WTC11 (cell line): Measurements from ENCODE around the gene TMEM92. TPM values are rescaled to one million over a fixed set of nuclear protein-coding genes. Genes with fewer than 3 reads are reported as not detected.

Source experiments
- ATAC-seq: fragments of 200-7000 bp; cut with Tn5 transposase; 2 replicates; pipeline ENCODE4 v1.10.0; 2021; ENCODE audit warnings: mild to moderate bottlenecking, moderate library complexity
- CTCF ChIA-PET: fragments of 300-600 bp; sonication (Branson Sonifier 250); formaldehyde crosslinking; loops from one replicate; lab custom pipeline; 2021; ENCODE audit warnings: antibody characterized with exemption; lab: Charles Lee
- POLR2A ChIA-PET: fragments of 350-600 bp; sonication (Branson Sonifier 250); formaldehyde crosslinking; loops from one replicate; lab custom pipeline; 2021; ENCODE audit warnings: antibody characterized with exemption; lab: Charles Lee
- DNase-seq: peaks from one replicate; pipeline ENCODE4 v3.0.0; 2021; ENCODE audit warnings: low spot score
- H3K27ac Mint-ChIP-seq: 2 replicates; pipeline ENCODE4 v1.8.0; 2021; ENCODE audit warnings: mixed read lengths
- H3K27me3 Mint-ChIP-seq: 2 replicates; pipeline ENCODE4 v1.8.0; 2021; ENCODE audit warnings: low read depth, mild to moderate bottlenecking, moderate library complexity, mixed read lengths
- H3K36me3 Mint-ChIP-seq: 2 replicates; pipeline ENCODE4 v1.8.0; 2021; ENCODE audit warnings: mixed read lengths
- H3K4me1 Mint-ChIP-seq: 2 replicates; pipeline ENCODE4 v1.8.0; 2022; ENCODE audit warnings: mixed read lengths
- H3K4me3 Mint-ChIP-seq: 2 replicates; pipeline ENCODE4 v1.8.0; 2021; ENCODE audit warnings: mild to moderate bottlenecking, moderate library complexity, mixed read lengths
- H3K9me3 Mint-ChIP-seq: 2 replicates; pipeline ENCODE4 v1.8.0; 2021; ENCODE audit warnings: mixed read lengths
- ATF3 ChIP-seq: sonication (generic); formaldehyde crosslinking; conservative IDR thresholded peaks from 2 replicates; pipeline ENCODE4 v1.8.1; 2022; ENCODE audit warnings: mild to moderate bottlenecking, missing genetic modification reagents
- CTCF ChIP-seq: fragments of 200-600 bp; IDR thresholded peaks from 2 replicates; pipeline ENCODE4 v1.8.0; 2022; ENCODE audit warnings: antibody characterized with exemption
- E2F4 ChIP-seq: sonication (generic); formaldehyde crosslinking; IDR thresholded peaks from 2 replicates; pipeline ENCODE4 v1.8.1; 2022; ENCODE audit warnings: low read depth, mild to moderate bottlenecking, moderate library complexity, missing genetic modification reagents, borderline replicate concordance
- EMX1 ChIP-seq: fragments of 250-450 bp; sonication (Bioruptor Pico); IDR thresholded peaks from 2 replicates; pipeline ENCODE4 v1.8.0; 2021; ENCODE audit warnings: mild to moderate bottlenecking
- FOXP1 ChIP-seq: sonication (generic); formaldehyde crosslinking; IDR thresholded peaks from 2 replicates; pipeline ENCODE4 v1.8.0; 2022; ENCODE audit warnings: missing genetic modification reagents, mild to moderate bottlenecking, moderate library complexity, borderline replicate concordance
- GABPB1 ChIP-seq: sonication (generic); formaldehyde crosslinking; IDR thresholded peaks from 2 replicates; pipeline ENCODE4 v1.8.1; 2023; ENCODE audit warnings: mild to moderate bottlenecking, missing genetic modification reagents
- HMGA2 ChIP-seq: fragments of 250-450 bp; sonication (Bioruptor Pico); IDR thresholded peaks from 2 replicates; pipeline ENCODE4 v1.4.0; 2021; ENCODE audit warnings: mild to moderate bottlenecking, moderate library complexity
- JAZF1 ChIP-seq: fragments of 250-450 bp; sonication (Bioruptor Pico); IDR thresholded peaks from 2 replicates; pipeline ENCODE4 v1.9.0; 2021; ENCODE audit warnings: moderate library complexity, mild to moderate bottlenecking, inconsistent platforms
- MXD4 ChIP-seq: fragments of 250-450 bp; sonication (Bioruptor Pico); IDR thresholded peaks from 2 replicates; pipeline ENCODE4 v1.8.0; 2021; ENCODE audit warnings: mild to moderate bottlenecking, moderate library complexity, borderline replicate concordance
- NFYB ChIP-seq: sonication (generic); formaldehyde crosslinking; conservative IDR thresholded peaks from 2 replicates; pipeline ENCODE4 v1.8.0; 2022; ENCODE audit warnings: low read depth, missing genetic modification reagents
- NR1H2 ChIP-seq: sonication (generic); formaldehyde crosslinking; IDR thresholded peaks from 2 replicates; pipeline ENCODE4 v1.9.0; 2021; ENCODE audit warnings: mild to moderate bottlenecking, moderate library complexity, missing genetic modification reagents
- NR2C2 ChIP-seq: sonication (generic); formaldehyde crosslinking; IDR thresholded peaks from 2 replicates; pipeline ENCODE4 v1.8.0; 2022; ENCODE audit warnings: mild to moderate bottlenecking, missing genetic modification reagents
- TCF7 ChIP-seq: sonication (generic); formaldehyde crosslinking; IDR thresholded peaks from 2 replicates; pipeline ENCODE4 v1.8.0; 2022; ENCODE audit warnings: mild to moderate bottlenecking, low read depth, missing genetic modification reagents, moderate library complexity
- TP53 ChIP-seq: sonication (generic); formaldehyde crosslinking; IDR thresholded peaks from 2 replicates; pipeline ENCODE4 v1.8.1; 2023; ENCODE audit warnings: mild to moderate bottlenecking, missing genetic modification reagents
- ZNF263 ChIP-seq: sonication (generic); formaldehyde crosslinking; IDR thresholded peaks from 2 replicates; pipeline ENCODE4 v1.8.1; 2022; ENCODE audit warnings: low read depth, mild to moderate bottlenecking, moderate library complexity, missing genetic modification reagents
- ZNF425 ChIP-seq: fragments of 250-450 bp; sonication (Bioruptor Pico); conservative IDR thresholded peaks from 2 replicates; pipeline ENCODE4 v1.9.0; 2021; ENCODE audit warnings: mild to moderate bottlenecking
- ZSCAN18 ChIP-seq: fragments of 250-450 bp; sonication (Bioruptor Pico); IDR thresholded peaks from 2 replicates; pipeline ENCODE4 v2.1.2; 2022; ENCODE audit warnings: mild to moderate bottlenecking, moderate library complexity
- total RNA-seq: library from RNA; stranded (reverse); gene quantifications from 3 replicates; pipeline ENCODE4 v1.2.3, GENCODE V29; 2021

TMEM92 gene
- total RNA-seq, 1 experiment from 2014 or later, result 9.8 TPM

- no peak for TF ChIP-seq CTCF
- TF ChIP-seq HMGA2 (CRISPR knock-in tag), result no peak
- TF ChIP-seq TP53, result no peak
- no peak for TF ChIP-seq ZSCAN18
- TF ChIP-seq FOXP1, result no peak
- Mint-ChIP-seq H3K4me1 (peaks cover 20% of the 10 kb centered on the region), H3K36me3 (no peaks in the 10 kb centered on the region), H3K27me3 (no peaks in the 10 kb centered on the region; the same call in 1 of the 2 replicates), H3K4me3 (no peak overlapping the region), H3K9me3 (peaks cover 5% of the 10 kb centered on the region; the same call in 1 of the 2 replicates), H3K27ac (no peak overlapping the region)
- CTCF ChIA-PET, result interaction anchor here (0.8 to 4.1 kb wide), 10 partner anchors 9 to 149 kb away, joined by 3 to 38 read pairs (median 6); partner anchors contain the start of genes COL1A1, LRRC59 and TMEM92
- ATAC-seq, result no peak
- POLR2A ChIA-PET, result interaction anchor here (1.4 kb wide), 1 partner anchor 15 kb away, joined by 4 read pairs; the partner anchor contains the start of gene TMEM92
- no peak for DNase-seq
Observed at GRCh38 chr17:50289278-50289677, 15.0 kb downstream of the TMEM92 start.

GRCh38 chr17:50289991-50290702, 15.9 kb downstream of the TMEM92 start:
- DNase-seq (no peak), ATAC-seq (peak; percentile 26)
- POLR2A ChIA-PET, result interaction anchor here (0.6 to 1.4 kb wide), 2 partner anchors 16 to 33 kb away, joined by 4 to 7 read pairs; partner anchors contain the start of gene TMEM92
- no peaks in the 10 kb centered on the region; the same call in 1 of the 2 replicates for H3K27me3 Mint-ChIP-seq
- CTCF ChIA-PET, result interaction anchor here (0.8 to 4.1 kb wide), 8 partner anchors 8 to 121 kb away, joined by 3 to 38 read pairs (median 6); partner anchors contain the start of genes COL1A1, LRRC59 and TMEM92
- H3K36me3 Mint-ChIP-seq, result no peaks in the 10 kb centered on the region
- H3K9me3 Mint-ChIP-seq, result peaks cover 5% of the 10 kb centered on the region; the same call in 1 of the 2 replicates
- H3K4me1 Mint-ChIP-seq, result peaks cover 17% of the 10 kb centered on the region; the same call in 1 of the 2 replicates
- TF ChIP-seq GABPB1 (CRISPR knock-in tag) (peak; percentile 94), NR1H2 (CRISPR knock-in tag) (no peak)
- no peak overlapping the region for H3K27ac Mint-ChIP-seq
- H3K4me3 Mint-ChIP-seq, result no peak overlapping the region

GRCh38 chr17:50290933-50291332, 16.7 kb downstream of the TMEM92 start:
- ATAC-seq, result no peak
- H3K4me3 Mint-ChIP-seq, result no peak overlapping the region
- CTCF ChIA-PET, result interaction anchor here (1.0 to 4.1 kb wide), 6 partner anchors 17 to 122 kb away, joined by 3 to 38 read pairs (median 8); partner anchors contain the start of genes COL1A1 and TMEM92

GRCh38 chr17:50292465-50292864, 18.2 kb downstream of the TMEM92 start:
- H3K36me3 Mint-ChIP-seq, result no peaks in the 10 kb centered on the region
- H3K27me3 Mint-ChIP-seq, result no peaks in the 10 kb centered on the region; the same call in 1 of the 2 replicates
- peaks cover 5% of the 10 kb centered on the region; the same call in 1 of the 2 replicates for H3K9me3 Mint-ChIP-seq
- ChIA-PET CTCF (interaction anchor here (1.0 to 9.0 kb wide), 7 partner anchors 20 to 115 kb away, joined by 3 to 183 read pairs (median 4); partner anchors contain the start of gene COL1A1), POLR2A (no interaction called here)
- H3K4me1 Mint-ChIP-seq, result peaks cover 18% of the 10 kb centered on the region
- no peak for ATAC-seq
- DNase-seq, result no peak
- H3K27ac Mint-ChIP-seq, result no peak overlapping the region
- H3K4me3 Mint-ChIP-seq, result no peak overlapping the region
- TF ChIP-seq HMGA2 (CRISPR knock-in tag) (no peak), EMX1 (CRISPR knock-in tag) (no peak), MXD4 (CRISPR knock-in tag) (no peak), FOXP1 (no peak), NFYB (CRISPR knock-in tag) (no peak), TCF7 (CRISPR knock-in tag) (no peak), NR2C2 (CRISPR knock-in tag) (no peak), JAZF1 (CRISPR knock-in tag) (no peak), ZNF263 (CRISPR knock-in tag) (no peak), E2F4 (CRISPR knock-in tag) (no peak), ATF3 (CRISPR knock-in tag) (no peak), NR1H2 (CRISPR knock-in tag) (no peak)

More at GRCh38 chr17:50290933-50291332, 16.7 kb downstream of the TMEM92 start:
- Mint-ChIP-seq H3K27me3 (no peaks in the 10 kb centered on the region; the same call in 1 of the 2 replicates), H3K4me1 (peaks cover 15% of the 10 kb centered on the region; the same call in 1 of the 2 replicates), H3K36me3 (no peaks in the 10 kb centered on the region), H3K27ac (no peak overlapping the region), H3K9me3 (peaks cover 5% of the 10 kb centered on the region; the same call in 1 of the 2 replicates)
- POLR2A ChIA-PET, result interaction anchor here (0.6 to 1.4 kb wide), 2 partner anchors 17 to 34 kb away, joined by 4 to 7 read pairs; partner anchors contain the start of gene TMEM92
- DNase-seq, result no peak
- no peak for TF ChIP-seq ZNF425 (CRISPR knock-in tag)
